Stomach (tissue), 9 donors: Measurements from ENCODE around the gene CISH. TPM values are rescaled to one million over a fixed set of nuclear protein-coding genes. Genes with fewer than 3 reads are reported as not detected.

Experiments used
- DNase-seq, 2 donors: peaks; one replicate each; pipeline versions ENCODE4 v3.0.0 to v3.0.0-alpha.2; 2013 to 2019
- H3K27ac ChIP-seq, 5 donors: fragments of 200-600 bp in 4 of 5; sonication (generic) in 4 of 5; one replicate each; pipeline ENCODE4 v1.5.1; 2013 to 2019; ENCODE audit warnings: mild to moderate bottlenecking in 1 of 5, moderate library complexity in 1 of 5
- H3K27me3 ChIP-seq, 3 donors: fragments of 200-600 bp; sonication (generic); one replicate each; pipeline ENCODE4 v1.5.1; 2017 to 2019; ENCODE audit warnings: mixed run types in 1 of 3
- H3K36me3 ChIP-seq, 4 donors: fragments of 200-600 bp; sonication (generic); 1 replicate in 3 of 4; 2 replicates in 1 of 4; pipeline ENCODE4 v1.5.1; 2016 to 2019
- H3K4me1 ChIP-seq, 4 donors: fragments of 200-600 bp; sonication (generic); one replicate each; pipeline ENCODE4 v1.5.1; 2016 to 2019
- H3K4me3 ChIP-seq, 4 donors: fragments of 200-600 bp; sonication (generic) in 3 of 4; one replicate each; pipeline ENCODE4 v1.5.1; 2016 to 2019; ENCODE audit warnings: mild to moderate bottlenecking in 1 of 4
- H3K9me3 ChIP-seq, 4 donors: fragments of 200-600 bp; sonication (generic); one replicate each; pipeline ENCODE4 v1.5.1; 2016 to 2019
- CTCF ChIP-seq, 7 experiments: fragments of 450-650 bp in 4 of 7; fragments of 200-600 bp in 3 of 7; sonication (generic) in 3 of 7; IDR thresholded peaks; one replicate each; pipeline ENCODE4 v1.5.1; 2016 to 2019; ENCODE audit warnings: antibody characterized with exemption in 7 of 7, control low read depth in 2 of 7, mild to moderate bottlenecking in 1 of 7
- EP300 ChIP-seq: sonication (generic); formaldehyde crosslinking; IDR thresholded peaks from one replicate; pipeline ENCODE4 v1.6.1; 2017; ENCODE audit warnings: antibody characterized with exemption
- POLR2A ChIP-seq, 4 donors: fragments of 450-650 bp; IDR thresholded peaks; one replicate each; pipeline ENCODE4 v1.6.1; 2016; ENCODE audit warnings: antibody characterized with exemption in 4 of 4, control low read depth in 2 of 4, mild to moderate bottlenecking in 1 of 4, moderate library complexity in 1 of 4
- POLR2AphosphoS5 ChIP-seq, 3 donors: sonication (generic); formaldehyde crosslinking; IDR thresholded peaks; one replicate each; pipeline ENCODE4 v1.6.1; 2016; ENCODE audit warnings: antibody characterized with exemption in 3 of 3
- WGBS, 5 donors: extraction: QIAGEN DNeasy Blood & Tissue Kit in 3 of 5; methylation state at CpG; one replicate each; pipeline versions ENCODE4 v1.1.5 to v1.1.7; 2013 to 2018; 5-methylcytosine and 5-hydroxymethylcytosine counted together
- intact Hi-C: fragments of 100-400 bp; cut with DNase I; formaldehyde crosslinking; loops from one replicate; pipeline ENCODE4 v1.15.1; 2023; ENCODE audit warnings: low total_unique reads
- polyA plus RNA-seq, 3 donors: library from polyadenylated mRNA; stranded (reverse); fragments of 200-250 nt; gene quantifications; one replicate each; pipeline ENCODE4 v1.2.3, GENCODE V29; 2013
- total RNA-seq, 5 donors: library from RNA; depleted of rRNA; stranded (reverse); fragments of >200 nt; gene quantifications; one replicate each; pipeline versions ENCODE4 v1.1.0 to v1.2.3, GENCODE V29; 2014 to 2016
- donor health status: healthy with polysubstance abuse.
- donor health status: Bipolar disorder and iron deficiency.
- donor health status: healthy.

The CISH gene
- total and polyA plus RNA-seq, 8 donors = 1.8 to 11.5 (median 5.6) TPM

DNA sequence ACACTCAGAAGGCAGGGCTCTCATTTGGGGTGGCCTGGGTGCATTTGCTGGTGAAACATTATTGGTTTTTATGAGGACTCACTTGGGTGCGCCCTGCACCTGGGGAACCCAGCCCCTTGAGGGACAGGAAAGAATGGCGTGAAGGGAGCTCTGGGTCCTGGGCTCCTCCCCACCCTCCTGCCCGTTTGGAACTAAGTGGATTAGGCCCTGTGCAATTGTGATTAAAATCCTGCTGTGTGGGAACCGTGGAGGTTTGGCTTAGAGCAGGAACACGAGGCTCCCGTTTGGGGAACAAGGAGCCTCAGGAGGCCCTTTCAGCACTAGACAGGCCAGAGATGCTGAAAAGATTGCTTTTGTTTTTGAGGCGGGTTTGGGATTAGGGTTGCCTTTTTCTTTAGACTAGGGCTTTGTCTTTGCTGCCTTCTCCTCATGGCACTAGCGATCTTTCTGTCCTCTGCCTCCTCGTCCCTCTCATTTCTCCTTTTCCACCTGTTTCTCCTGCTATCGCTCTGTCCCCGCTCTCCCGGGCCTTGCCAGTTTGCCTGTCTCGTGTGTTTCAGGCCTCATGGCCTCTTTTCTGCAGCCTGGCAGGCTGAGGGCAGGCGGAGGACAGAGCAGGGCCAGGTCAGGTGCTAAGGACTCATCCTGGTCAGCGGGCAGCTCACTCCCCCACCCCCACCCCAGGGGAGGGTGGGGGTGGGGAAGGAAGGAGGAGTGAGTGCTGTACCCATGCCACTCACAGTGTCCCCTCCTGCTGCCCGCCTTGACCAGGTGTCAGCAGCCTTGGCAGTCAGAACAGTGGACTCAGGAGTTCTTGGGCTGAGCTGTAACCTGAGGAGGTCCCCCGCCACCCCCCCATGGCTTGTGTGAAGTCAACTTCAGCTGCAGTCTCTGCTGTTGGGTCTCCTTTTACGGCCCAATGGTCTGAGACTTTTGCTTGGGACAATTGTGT lies 13.9 kb upstream of the CISH start:
- no peak for DNase-seq
- H3K27me3 ChIP-seq = no peaks in the 10 kb centered on the region
- no peaks in the 10 kb centered on the region for H3K9me3 ChIP-seq
- H3K4me3 ChIP-seq = no peak overlapping the region
- H3K36me3 ChIP-seq = peaks cover 0 to 30% (median 5%) of the 10 kb centered on the region in 4 donors
- TF ChIP-seq EP300 = no peak
- TF ChIP-seq CTCF (IDR thresholded peaks at IDR 0.05) = no peak
- TF ChIP-seq POLR2A (IDR thresholded peaks at IDR 0.05) = no peak
- no peak for TF ChIP-seq POLR2AphosphoS5 (IDR thresholded peaks at IDR 0.05)
- peaks cover 19 to 93% (median 28%) of the 10 kb centered on the region in 4 donors for H3K4me1 ChIP-seq
- WGBS, 5 donors = 77 to 82% (median 81%) methylated on average over 17 to 18 of the region's 18 CpGs
- intact Hi-C loops = loop anchor here (10.0 kb wide), 1 partner anchor 759 kb away; the partner anchor contains the start of gene MANF
- no peak overlapping the region for H3K27ac ChIP-seq

DNA sequence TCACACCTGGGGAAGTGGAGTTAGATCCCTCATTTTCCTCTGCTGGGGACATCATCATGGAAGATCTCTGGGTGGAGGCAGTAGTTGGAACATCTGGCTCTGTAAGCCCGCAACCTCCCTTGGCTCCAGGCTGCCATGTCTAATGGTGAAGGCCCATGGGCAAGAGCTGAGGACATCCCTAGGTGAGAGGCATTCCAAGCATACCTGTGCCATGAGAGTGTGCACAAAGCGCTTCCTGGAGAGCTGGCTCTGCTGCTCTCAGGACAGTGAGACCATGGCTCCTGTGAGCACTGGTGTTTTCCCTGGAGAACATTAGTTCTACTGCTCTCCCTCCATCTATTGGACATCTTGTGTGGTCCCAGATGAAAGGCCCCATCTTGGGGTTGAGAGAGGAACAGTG lies 13.1 kb upstream of the CISH start:
- no peak overlapping the region for H3K4me3 ChIP-seq
- H3K27me3 ChIP-seq = no peaks in the 10 kb centered on the region
- peaks cover 26 to 93% (median 28%) of the 10 kb centered on the region in 4 donors for H3K4me1 ChIP-seq
- no peak overlapping the region for H3K27ac ChIP-seq
- peaks cover 0 to 25% (median 5%) of the 10 kb centered on the region in 4 donors for H3K36me3 ChIP-seq
- WGBS, 5 donors = 79 to 98% (median 93%) methylated on average over 2 of the region's 2 CpGs
- intact Hi-C loops = loop anchor here (10.0 kb wide), 1 partner anchor 760 kb away; the partner anchor contains the start of gene MANF
- TF ChIP-seq CTCF (IDR thresholded peaks at IDR 0.05) = no peak
- no peak for TF ChIP-seq POLR2AphosphoS5 (IDR thresholded peaks at IDR 0.05)
- TF ChIP-seq EP300 = no peak
- H3K9me3 ChIP-seq = no peaks in the 10 kb centered on the region
- no peak for DNase-seq

DNA sequence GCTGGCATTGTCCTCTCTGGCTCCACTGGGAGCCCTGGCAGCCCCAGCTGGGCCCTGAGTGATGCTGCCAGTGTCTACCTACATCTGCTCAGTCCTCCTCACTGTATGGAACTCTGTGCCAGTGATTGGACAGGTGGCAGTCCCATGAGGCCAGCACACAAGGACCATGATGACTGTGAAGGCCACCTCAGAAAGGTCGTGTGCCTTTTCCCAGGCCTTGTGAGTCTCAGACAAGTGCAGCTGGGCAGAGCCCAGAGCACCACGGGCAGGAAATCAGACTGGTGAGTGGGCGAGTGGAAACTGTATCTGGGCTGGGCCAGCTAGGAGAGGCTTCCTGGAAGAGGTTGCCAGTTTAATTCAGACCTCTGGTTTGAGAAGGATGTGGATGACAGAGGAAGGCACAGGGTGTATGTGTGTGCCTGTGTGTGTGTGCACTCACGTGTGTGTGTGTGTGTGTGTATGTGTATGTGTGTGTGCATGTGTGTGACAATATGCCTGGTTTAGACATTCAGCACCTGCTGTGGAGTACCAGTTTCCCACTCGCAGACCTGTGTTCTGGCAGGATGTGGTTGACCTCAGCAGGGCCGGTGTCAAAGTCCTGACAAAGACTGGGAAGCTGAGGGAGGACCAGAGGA lies 12.4 kb upstream of the CISH start:
- DNase-seq = no peak
- Histone ChIP-seq H3K4me3 (no peak overlapping the region), H3K9me3 (no peaks in the 10 kb centered on the region), H3K4me1 (peaks cover 33 to 93% (median 34%) of the 10 kb centered on the region in 4 donors), H3K27me3 (no peaks in the 10 kb centered on the region), H3K36me3 (peaks cover 0 to 20% (median 5%) of the 10 kb centered on the region in 4 donors), H3K27ac (peak overlapping the region in 2 of 5 donors; percentile 24 to 45)
- intact Hi-C loops = loop anchor here (10.0 kb wide), 1 partner anchor 761 kb away; the partner anchor contains the start of gene MANF
- 30 to 50% (median 46%) methylated on average over 4 to 6 of the region's 6 CpGs for WGBS, 5 donors
- no peak for TF ChIP-seq CTCF (IDR thresholded peaks at IDR 0.05)
- TF ChIP-seq POLR2A (IDR thresholded peaks at IDR 0.05) = no peak
- TF ChIP-seq POLR2AphosphoS5 (IDR thresholded peaks at IDR 0.05) = no peak
- no peak for TF ChIP-seq EP300

DNA sequence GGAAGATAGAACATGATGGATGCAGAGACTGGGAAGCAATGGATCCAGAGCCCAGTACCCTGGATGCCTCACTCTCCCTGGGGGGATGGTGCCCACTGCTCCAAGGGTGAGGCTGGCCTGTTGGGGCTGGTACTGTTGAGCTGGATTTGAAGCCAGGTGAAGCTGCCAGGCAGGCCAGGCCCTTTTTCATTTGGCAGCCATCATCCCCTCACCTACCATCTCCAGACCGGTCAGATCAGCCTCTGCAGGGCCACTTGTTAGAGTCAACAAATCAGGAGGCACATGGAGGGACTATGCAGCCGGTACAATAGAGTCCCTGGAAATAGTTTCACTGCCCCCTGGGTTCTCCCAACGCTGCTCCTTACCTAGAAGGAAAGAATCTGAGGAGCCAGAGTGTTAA lies 11.3 kb upstream of the CISH start:
- 50 to 63% (median 53%) methylated on average over 3 of the region's 3 CpGs for WGBS, 5 donors
- peaks cover 0 to 14% (median 5%) of the 10 kb centered on the region in 4 donors for H3K36me3 ChIP-seq
- H3K27ac ChIP-seq = no peak overlapping the region
- intact Hi-C loops = loop anchor here (10.0 kb wide), 1 partner anchor 762 kb away; the partner anchor contains the start of gene MANF
- no peak overlapping the region for H3K4me3 ChIP-seq
- no peaks in the 10 kb centered on the region for H3K9me3 ChIP-seq
- H3K4me1 ChIP-seq = peaks cover 43 to 96% (median 45%) of the 10 kb centered on the region in 4 donors
- no peak for TF ChIP-seq POLR2AphosphoS5 (IDR thresholded peaks at IDR 0.05)
- H3K27me3 ChIP-seq = no peaks in the 10 kb centered on the region
- no peak for DNase-seq
